ENCODE measurements around the gene GRAMD1C.

Gene GRAMD1C

DNA sequence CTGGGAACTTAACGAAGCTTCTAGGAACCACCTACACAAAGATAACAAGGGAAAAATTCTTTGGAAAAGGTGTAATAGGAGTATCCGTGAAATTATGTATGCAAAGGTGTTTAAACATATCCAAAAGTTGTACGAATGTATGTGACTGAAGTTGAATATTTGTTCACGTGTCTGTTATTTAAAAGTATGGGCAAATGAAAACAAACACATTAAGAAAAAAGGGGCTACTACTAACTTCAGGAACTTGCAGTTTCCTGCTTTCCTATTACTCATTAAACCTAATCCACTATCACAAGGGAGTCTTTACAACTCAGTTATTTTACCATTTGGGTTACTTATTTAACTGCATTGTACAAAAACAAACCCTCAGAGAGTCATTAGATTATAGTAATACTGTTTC, 33.9 kb upstream of the GRAMD1C start:
- Histone ChIP-seq H3K4me3 (no peak overlapping the region), H3K4me1 (no peaks in the 10 kb centered on the region), H3K27me3 (no peaks in the 10 kb centered on the region), H3K9me3 (no peaks in the 10 kb centered on the region), H3K27ac (no peak overlapping the region), H3K36me3 (peaks cover 59 to 98% (median 71%) of the 10 kb centered on the region in 3 donors)
- TF ChIP-seq, protein P1, sequence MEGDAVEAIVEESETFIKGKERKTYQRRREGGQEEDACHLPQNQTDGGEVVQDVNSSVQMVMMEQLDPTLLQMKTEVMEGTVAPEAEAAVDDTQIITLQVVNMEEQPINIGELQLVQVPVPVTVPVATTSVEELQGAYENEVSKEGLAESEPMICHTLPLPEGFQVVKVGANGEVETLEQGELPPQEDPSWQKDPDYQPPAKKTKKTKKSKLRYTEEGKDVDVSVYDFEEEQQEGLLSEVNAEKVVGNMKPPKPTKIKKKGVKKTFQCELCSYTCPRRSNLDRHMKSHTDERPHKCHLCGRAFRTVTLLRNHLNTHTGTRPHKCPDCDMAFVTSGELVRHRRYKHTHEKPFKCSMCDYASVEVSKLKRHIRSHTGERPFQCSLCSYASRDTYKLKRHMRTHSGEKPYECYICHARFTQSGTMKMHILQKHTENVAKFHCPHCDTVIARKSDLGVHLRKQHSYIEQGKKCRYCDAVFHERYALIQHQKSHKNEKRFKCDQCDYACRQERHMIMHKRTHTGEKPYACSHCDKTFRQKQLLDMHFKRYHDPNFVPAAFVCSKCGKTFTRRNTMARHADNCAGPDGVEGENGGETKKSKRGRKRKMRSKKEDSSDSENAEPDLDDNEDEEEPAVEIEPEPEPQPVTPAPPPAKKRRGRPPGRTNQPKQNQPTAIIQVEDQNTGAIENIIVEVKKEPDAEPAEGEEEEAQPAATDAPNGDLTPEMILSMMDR (IDR thresholded peaks at IDR 0.05) = no peak
- DNase-seq = no peak
- intact Hi-C loops (cut with DNase I; ENCODE audit: low total_unique reads) = no loop called here

DNA sequence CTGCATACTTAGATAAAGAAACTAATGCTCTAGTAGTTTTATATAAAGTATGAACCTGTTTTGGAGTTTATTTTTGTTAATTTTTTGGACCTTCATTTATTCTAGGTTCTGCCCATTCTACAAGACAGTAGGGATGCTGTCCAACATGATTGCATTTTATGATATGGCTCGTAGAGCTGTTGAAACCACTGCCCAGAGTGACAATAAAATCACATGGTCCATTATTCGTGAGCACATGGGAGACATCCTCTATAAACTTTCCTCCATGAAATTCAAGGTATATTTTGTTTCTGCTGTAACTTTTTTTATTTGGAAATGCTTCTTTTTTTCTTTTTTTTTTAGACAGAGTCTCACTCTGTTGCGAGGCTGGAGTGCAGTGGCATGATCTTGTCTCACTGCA, 33.3 kb upstream of the GRAMD1C start:
- Histone ChIP-seq H3K4me3 (no peak overlapping the region), H3K36me3 (peaks cover 56 to 98% (median 71%) of the 10 kb centered on the region in 3 donors), H3K4me1 (no peaks in the 10 kb centered on the region), H3K9me3 (no peaks in the 10 kb centered on the region), H3K27ac (no peak overlapping the region), H3K27me3 (no peaks in the 10 kb centered on the region)
- no peak for DNase-seq
- intact Hi-C loops (cut with DNase I; ENCODE audit: low total_unique reads) = no loop called here
- TF ChIP-seq, protein P1 (IDR thresholded peaks at IDR 0.05) = no peak

DNA sequence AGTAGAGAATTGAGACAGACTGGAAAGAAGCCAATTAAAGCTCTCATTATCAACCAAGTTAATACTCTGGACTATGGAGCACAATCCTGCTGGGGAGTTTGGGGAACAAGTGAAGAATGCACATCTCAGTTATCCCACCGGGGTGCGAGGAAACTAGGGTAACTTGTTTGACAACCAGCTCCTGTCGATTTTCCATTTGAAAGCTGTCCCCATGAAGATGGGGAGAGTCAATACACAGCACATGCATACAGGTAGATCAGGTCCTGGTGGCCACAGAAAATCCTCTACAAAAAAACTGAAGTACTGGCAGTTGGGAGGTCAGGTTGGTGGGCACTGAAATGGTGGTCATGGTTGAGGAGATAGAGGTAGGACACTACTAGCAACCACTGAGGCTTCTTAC, 25.7 kb upstream of the GRAMD1C start:
- H3K9me3 ChIP-seq = no peaks in the 10 kb centered on the region
- H3K36me3 ChIP-seq = peaks cover 12 to 34% (median 27%) of the 10 kb centered on the region in 3 donors
- no peak for DNase-seq
- no peak overlapping the region for H3K27ac ChIP-seq
- no peaks in the 10 kb centered on the region for H3K4me1 ChIP-seq
- intact Hi-C loops (cut with DNase I; ENCODE audit: low total_unique reads) = no loop called here
- TF ChIP-seq, protein P1 (IDR thresholded peaks at IDR 0.05) = no peak
- no peak overlapping the region for H3K4me3 ChIP-seq
- H3K27me3 ChIP-seq = no peaks in the 10 kb centered on the region

GRCh38 chr3:113819866-113820265, 18.7 kb upstream of the GRAMD1C start:
- no peak for DNase-seq
- no peaks in the 10 kb centered on the region for H3K36me3 ChIP-seq
- H3K27me3 ChIP-seq = no peaks in the 10 kb centered on the region
- no peak overlapping the region for H3K4me3 ChIP-seq
- TF ChIP-seq, protein P1 (IDR thresholded peaks at IDR 0.05) = no peak
- no peaks in the 10 kb centered on the region for H3K9me3 ChIP-seq
- H3K27ac ChIP-seq = no peak overlapping the region
- intact Hi-C loops (cut with DNase I; ENCODE audit: low total_unique reads) = no loop called here
- H3K4me1 ChIP-seq = no peaks in the 10 kb centered on the region

DNA sequence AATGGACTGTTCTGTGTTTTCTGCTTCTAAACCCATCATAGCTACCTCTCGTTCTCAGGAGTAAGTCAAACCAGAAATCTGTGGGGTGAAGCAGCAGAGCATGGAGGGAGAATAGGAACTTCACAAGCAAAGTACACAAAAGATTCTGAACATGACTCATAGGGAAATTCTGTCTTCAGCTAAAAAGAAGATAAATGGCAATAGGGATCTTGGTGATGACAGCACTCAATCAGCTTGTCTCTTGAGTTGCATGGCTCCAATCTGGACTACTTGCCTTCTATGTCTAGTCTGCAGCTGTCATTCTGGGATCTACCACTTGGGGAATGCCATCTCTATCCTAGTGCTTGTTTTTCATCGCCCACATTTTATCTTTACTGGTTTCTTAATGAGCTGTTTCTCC, 13.5 kb upstream of the GRAMD1C start:
- Histone ChIP-seq H3K27ac (no peak overlapping the region), H3K4me3 (no peak overlapping the region), H3K9me3 (no peaks in the 10 kb centered on the region), H3K27me3 (no peaks in the 10 kb centered on the region), H3K4me1 (no peaks in the 10 kb centered on the region), H3K36me3 (no peaks in the 10 kb centered on the region)
- TF ChIP-seq, protein P1 (IDR thresholded peaks at IDR 0.05) = no peak
- intact Hi-C loops (cut with DNase I; ENCODE audit: low total_unique reads) = no loop called here
- DNase-seq = no peak

- H3K4me1 ChIP-seq = no peaks in the 10 kb centered on the region
- intact Hi-C loops (cut with DNase I; ENCODE audit: low total_unique reads) = no loop called here
- no peak for DNase-seq
- no peaks in the 10 kb centered on the region for H3K36me3 ChIP-seq
- H3K9me3 ChIP-seq = peaks cover 0 to 7% (median 0%) of the 10 kb centered on the region in 3 donors
- TF ChIP-seq, protein P1 (IDR thresholded peaks at IDR 0.05) = no peak
- no peak overlapping the region for H3K4me3 ChIP-seq
- no peaks in the 10 kb centered on the region for H3K27me3 ChIP-seq
- no peak overlapping the region for H3K27ac ChIP-seq
Observed at GRCh38 chr3:113828600-113828999, 10.0 kb upstream of the GRAMD1C start.
